ENCODE results near the gene HSD17B3.
"Not testable (repeated sequence)": the region's sequence is repeated elsewhere in the genome, so short reads cannot be mapped to it uniquely, and the experiment has no call there.

The HSD17B3 gene

GRCh38 chr9:96192710-96193109 lies 109.3 kb downstream of the HSD17B3 start:
- no peak for DNase-seq

GRCh38 chr9:96189995-96190394 lies 112.0 kb downstream of the HSD17B3 start:
- no peak for DNase-seq

- not testable (repeated sequence) for DNase-seq
Observed at GRCh38 chr9:96189581-96189980, 112.4 kb downstream of the HSD17B3 start.

- no peak for DNase-seq
Observed at GRCh38 chr9:96188571-96188970, 113.4 kb downstream of the HSD17B3 start.

GRCh38 chr9:96187151-96187555 lies 114.8 kb downstream of the HSD17B3 start:
- DNase-seq, result no peak

- peak; percentile 16 for DNase-seq
Observed at GRCh38 chr9:96186591-96187011, 115.4 kb downstream of the HSD17B3 start.

- no peak for DNase-seq
Observed at GRCh38 chr9:96185518-96186156, 116.3 kb downstream of the HSD17B3 start.
